KMS-11 (cell line): ENCODE data around the gene KIF6.

Experiments used
- H2AFZ ChIP-seq: fragments of 200-600 bp; sonication (generic); 2 replicates; pipeline ENCODE4 v1.6.1; 2016; ENCODE audit warnings: antibody characterized with exemption, mixed run types, low read depth
- H3K27ac ChIP-seq: fragments of 200-600 bp; sonication (generic); 2 replicates; pipeline ENCODE4 v1.6.1; 2016; ENCODE audit warnings: mild to moderate bottlenecking, mixed run types
- H3K27me3 ChIP-seq: fragments of 200-600 bp; sonication (generic); 2 replicates; pipeline ENCODE4 v1.6.1; 2017; ENCODE audit warnings: mild to moderate bottlenecking, low read depth, mixed run types, moderate library complexity; ENCODE audit not compliant: insufficient read depth
- H3K36me3 ChIP-seq: fragments of 200-600 bp; sonication (generic); 2 replicates; pipeline ENCODE4 v1.6.1; 2017; ENCODE audit warnings: mild to moderate bottlenecking, mixed run types; ENCODE audit not compliant: insufficient read depth
- H3K4me1 ChIP-seq: fragments of 200-600 bp; sonication (generic); 2 replicates; pipeline ENCODE4 v1.6.1; 2016; ENCODE audit warnings: mild to moderate bottlenecking, low read depth, mixed run types; ENCODE audit not compliant: poor library complexity, severe bottlenecking
- H3K4me2 ChIP-seq: fragments of 200-600 bp; sonication (generic); 2 replicates; pipeline ENCODE4 v1.7.0; 2016; ENCODE audit warnings: mild to moderate bottlenecking, mixed run types
- H3K4me3 ChIP-seq: fragments of 200-600 bp; sonication (generic); IDR thresholded peaks from 2 replicates; pipeline ENCODE4 v1.6.1; 2017; ENCODE audit warnings: low read depth, low read length, mixed read lengths; ENCODE audit not compliant: insufficient read depth
- H3K79me2 ChIP-seq: fragments of 200-600 bp; sonication (generic); 2 replicates; pipeline ENCODE4 v1.6.1; 2016; ENCODE audit warnings: low read depth, mixed run types; ENCODE audit not compliant: insufficient read depth
- H3K9ac ChIP-seq: fragments of 200-600 bp; sonication (generic); 2 replicates; pipeline ENCODE4 v1.6.1; 2016; ENCODE audit warnings: mild to moderate bottlenecking, mixed run types
- H4K20me1 ChIP-seq: fragments of 200-600 bp; sonication (generic); 2 replicates; pipeline ENCODE4 v1.6.1; 2016; ENCODE audit warnings: mild to moderate bottlenecking, mixed run types; ENCODE audit not compliant: insufficient read depth
- TF ChIP-seq, protein P1 (sequence below): fragments of 200-600 bp; sonication (generic); conservative IDR thresholded peaks from 2 replicates; pipeline ENCODE4 v1.6.1; 2017; ENCODE audit warnings: low read depth, mild to moderate bottlenecking, antibody characterized with exemption, low read length, moderate library complexity, mixed read lengths

KIF6 gene

DNA sequence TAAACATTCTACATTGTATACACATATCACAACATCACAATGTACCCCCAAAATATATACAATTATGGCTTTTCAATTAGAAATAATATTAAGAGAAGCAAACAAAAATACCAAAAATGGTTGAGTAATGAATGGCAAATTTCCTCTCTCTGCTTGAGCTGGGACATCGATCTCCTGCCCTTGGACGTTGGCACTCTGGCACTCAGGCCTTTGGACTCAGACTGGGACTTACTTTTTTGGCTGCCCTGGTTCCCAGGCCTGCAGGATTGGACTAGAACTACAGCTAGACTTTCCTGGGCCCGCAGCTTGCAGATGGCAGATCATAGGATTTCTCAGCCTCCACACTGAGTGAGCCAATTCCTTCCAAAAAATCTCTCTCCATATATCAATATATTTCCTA is 349.8 kb downstream of the KIF6 start:
- no peaks in the 10 kb centered on the region for H3K27me3 ChIP-seq

DNA sequence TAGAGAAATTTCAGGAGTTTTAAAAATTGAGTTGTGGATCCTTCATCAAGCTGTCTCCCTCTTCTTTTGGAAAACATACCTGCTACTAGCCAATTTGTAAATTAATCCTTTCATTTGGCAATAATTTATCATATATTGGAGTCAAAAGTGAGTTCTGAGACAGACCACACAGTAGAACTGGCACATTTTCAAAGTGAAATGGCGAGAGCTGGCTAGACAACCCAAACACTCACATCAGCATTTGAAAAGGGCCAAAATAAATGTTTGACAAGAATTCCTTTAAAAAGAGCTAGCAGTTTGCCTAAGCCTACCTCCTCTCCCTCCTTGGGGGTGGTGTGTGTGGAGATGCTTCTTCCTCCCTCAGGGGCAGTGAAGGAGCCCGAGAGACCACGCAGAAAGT is 354.8 kb downstream of the KIF6 start:
- H3K4me3 ChIP-seq: no peak overlapping the region
- H2AFZ ChIP-seq: no peak overlapping the region
- H3K9ac ChIP-seq: no peak overlapping the region
- H3K27ac ChIP-seq: no peak overlapping the region
- H3K4me1 ChIP-seq: no peaks in the 10 kb centered on the region
- H3K4me2 ChIP-seq: no peak overlapping the region
- TF ChIP-seq, protein P1, sequence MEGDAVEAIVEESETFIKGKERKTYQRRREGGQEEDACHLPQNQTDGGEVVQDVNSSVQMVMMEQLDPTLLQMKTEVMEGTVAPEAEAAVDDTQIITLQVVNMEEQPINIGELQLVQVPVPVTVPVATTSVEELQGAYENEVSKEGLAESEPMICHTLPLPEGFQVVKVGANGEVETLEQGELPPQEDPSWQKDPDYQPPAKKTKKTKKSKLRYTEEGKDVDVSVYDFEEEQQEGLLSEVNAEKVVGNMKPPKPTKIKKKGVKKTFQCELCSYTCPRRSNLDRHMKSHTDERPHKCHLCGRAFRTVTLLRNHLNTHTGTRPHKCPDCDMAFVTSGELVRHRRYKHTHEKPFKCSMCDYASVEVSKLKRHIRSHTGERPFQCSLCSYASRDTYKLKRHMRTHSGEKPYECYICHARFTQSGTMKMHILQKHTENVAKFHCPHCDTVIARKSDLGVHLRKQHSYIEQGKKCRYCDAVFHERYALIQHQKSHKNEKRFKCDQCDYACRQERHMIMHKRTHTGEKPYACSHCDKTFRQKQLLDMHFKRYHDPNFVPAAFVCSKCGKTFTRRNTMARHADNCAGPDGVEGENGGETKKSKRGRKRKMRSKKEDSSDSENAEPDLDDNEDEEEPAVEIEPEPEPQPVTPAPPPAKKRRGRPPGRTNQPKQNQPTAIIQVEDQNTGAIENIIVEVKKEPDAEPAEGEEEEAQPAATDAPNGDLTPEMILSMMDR: no peak
- H3K27me3 ChIP-seq: no peaks in the 10 kb centered on the region
- H3K79me2 ChIP-seq: no peaks in the 10 kb centered on the region
- no peaks in the 10 kb centered on the region for H4K20me1 ChIP-seq
- no peaks in the 10 kb centered on the region for H3K36me3 ChIP-seq

More for the DNA sequence above, 349.8 kb downstream of the KIF6 start:
- TF ChIP-seq, protein P1: no peak
- Histone ChIP-seq H3K9ac (no peak overlapping the region), H3K4me2 (no peak overlapping the region), H2AFZ (no peak overlapping the region), H3K4me1 (no peaks in the 10 kb centered on the region), H3K4me3 (no peak overlapping the region), H4K20me1 (no peaks in the 10 kb centered on the region), H3K36me3 (no peaks in the 10 kb centered on the region), H3K27ac (no peak overlapping the region), H3K79me2 (no peaks in the 10 kb centered on the region)

DNA sequence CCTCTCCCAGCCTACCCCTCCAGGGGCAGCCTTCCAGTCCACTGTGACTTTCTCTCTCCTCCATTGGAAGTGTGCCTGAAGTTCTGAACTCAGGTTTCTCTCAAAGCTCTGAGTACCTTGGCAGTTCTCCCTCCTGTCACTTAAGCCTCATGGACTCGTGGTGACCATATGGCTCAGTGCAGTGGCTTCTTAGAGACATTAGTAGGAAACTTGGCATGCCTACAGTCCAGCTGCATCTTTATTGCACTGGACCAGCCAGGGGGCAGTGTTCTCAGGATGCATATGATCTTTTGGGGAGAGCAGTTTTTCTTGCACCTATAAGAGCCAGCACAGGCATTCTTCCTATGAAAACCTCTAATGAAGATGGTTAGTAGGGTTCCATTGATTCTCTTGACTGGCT is 355.2 kb downstream of the KIF6 start:
- Histone ChIP-seq H2AFZ (no peak overlapping the region), H3K79me2 (no peaks in the 10 kb centered on the region), H3K36me3 (no peaks in the 10 kb centered on the region), H3K4me3 (no peak overlapping the region), H3K27ac (no peak overlapping the region), H3K9ac (no peak overlapping the region), H3K4me2 (no peak overlapping the region), H3K4me1 (no peaks in the 10 kb centered on the region), H4K20me1 (no peaks in the 10 kb centered on the region), H3K27me3 (no peaks in the 10 kb centered on the region)
- TF ChIP-seq, protein P1: no peak

DNA sequence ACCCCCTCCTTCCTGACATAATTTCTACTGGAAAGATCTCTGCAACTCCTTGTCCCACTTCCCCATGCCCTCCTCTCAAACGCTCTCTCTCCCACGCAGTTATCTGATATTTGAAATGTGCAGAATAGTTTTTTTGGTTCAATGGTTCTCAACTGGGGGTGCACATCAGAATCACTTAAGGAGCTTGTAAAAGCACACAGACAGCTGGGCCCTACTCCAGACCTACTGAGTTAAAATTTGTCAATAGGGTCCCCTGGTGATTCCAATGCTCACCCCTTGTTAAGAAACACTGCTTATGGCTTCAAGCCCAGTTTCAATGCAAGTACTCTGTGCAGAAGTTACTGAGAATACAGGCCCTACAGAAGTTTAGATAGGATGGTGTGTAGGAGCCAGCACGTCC is 357.5 kb downstream of the KIF6 start:
- H3K9ac ChIP-seq: no peak overlapping the region
- H3K27me3 ChIP-seq: no peaks in the 10 kb centered on the region

More for the DNA sequence above, 357.5 kb downstream of the KIF6 start:
- no peaks in the 10 kb centered on the region for H3K4me1 ChIP-seq
- H4K20me1 ChIP-seq: no peaks in the 10 kb centered on the region
- no peak overlapping the region for H3K4me2 ChIP-seq
- no peak overlapping the region for H3K4me3 ChIP-seq
- no peaks in the 10 kb centered on the region for H3K36me3 ChIP-seq
- no peak overlapping the region for H2AFZ ChIP-seq
- no peaks in the 10 kb centered on the region for H3K79me2 ChIP-seq
- H3K27ac ChIP-seq: no peak overlapping the region
- TF ChIP-seq, protein P1: no peak
